Endothelial cell of umbilical vein (primary cell): ENCODE data around the gene FILIP1. TPM values are rescaled to one million over a fixed set of nuclear protein-coding genes. Genes with fewer than 3 reads are reported as not detected.

ENCODE experiments used
- BruUV-seq: library from RNA; stranded (reverse); fragments of 400-500 nt; replicated peaks from 2 replicates; lab custom pipeline; 2021; lab: Mats Ljungman, UMichigan
- CTCF ChIA-PET: fragments of 300-600, 350-600 bp; sonication (Branson Sonifier 250); formaldehyde crosslinking; loops from one replicate; lab custom pipeline; 2021; ENCODE audit warnings: antibody characterized with exemption, inconsistent platforms; lab: Charles Lee
- POLR2A ChIA-PET: fragments of 300-600, 350-600 bp; sonication (Branson Sonifier 250); formaldehyde crosslinking; loops from one replicate; lab custom pipeline; 2021; ENCODE audit warnings: antibody characterized with exemption, inconsistent platforms; lab: Charles Lee
- DNase-seq: peaks from one replicate; pipeline ENCODE4 v3.0.0-alpha.2; 2011; ENCODE audit warnings: low read depth, low spot score
- FAIRE-seq: peaks from 2 replicates; lab custom pipeline; 2011; peaks lifted over from hg19 to GRCh38; lab: Jason Lieb, UNC
- H2AFZ ChIP-seq: 2 replicates; pipeline ENCODE4 v1.6.0; 2012; ENCODE audit warnings: low read depth, low read length, control low read depth, inconsistent platforms
- H3K27ac ChIP-seq: 2 replicates; pipeline ENCODE4 v1.5.1; 2011; ENCODE audit warnings: low read depth, mild to moderate bottlenecking, control low read depth, low read length, moderate library complexity; ENCODE audit not compliant: insufficient read depth
- H3K27me3 ChIP-seq, 2 experiments: 2 replicates each; pipeline versions ENCODE4 v1.6.0 to v1.6.1; 2011; ENCODE audit warnings: low read length in 2 of 2, mixed read lengths in 1 of 2; ENCODE audit not compliant: control insufficient read depth in 2 of 2, insufficient read depth in 2 of 2
- H3K36me3 ChIP-seq, 2 experiments: 2 replicates in 1 of 2; 3 replicates in 1 of 2; pipeline ENCODE4 v1.5.1; 2011; ENCODE audit warnings: low read length in 2 of 2, mild to moderate bottlenecking in 1 of 2, moderate library complexity in 1 of 2; ENCODE audit not compliant: control insufficient read depth in 2 of 2, insufficient read depth in 2 of 2; ENCODE audit errors: extremely low read depth in 1 of 2
- H3K4me1 ChIP-seq: 3 replicates; pipeline ENCODE4 v1.5.1; 2011; ENCODE audit warnings: mild to moderate bottlenecking, low read length; ENCODE audit not compliant: control insufficient read depth, insufficient read depth; ENCODE audit errors: extremely low read depth
- H3K4me2 ChIP-seq: 2 replicates; pipeline ENCODE4 v1.6.1; 2011; ENCODE audit warnings: low read length, control low read depth, mixed read lengths; ENCODE audit not compliant: insufficient read depth
- H3K4me3 ChIP-seq, 3 experiments: fragments of 200-600 bp in 1 of 3; sonication (generic), shearing (Covaris generic) in 1 of 3; replicated peaks in 1 of 3; 2 replicates each; pipeline ENCODE4 v1.5.1; 2011 to 2016; ENCODE audit warnings: control low read depth in 3 of 3, low read length in 3 of 3, mild to moderate bottlenecking in 2 of 3, inconsistent platforms in 1 of 3, low read depth in 1 of 3, moderate library complexity in 1 of 3; ENCODE audit not compliant: insufficient read depth in 1 of 3
- H3K79me2 ChIP-seq: 2 replicates; pipeline ENCODE4 v1.6.0; 2012; ENCODE audit warnings: low read length, inconsistent platforms; ENCODE audit not compliant: control insufficient read depth, insufficient read depth
- H3K9ac ChIP-seq: replicated peaks from 2 replicates; pipeline ENCODE3; 2011; ENCODE audit warnings: low read length, control low read depth; ENCODE audit not compliant: insufficient read depth; ENCODE audit errors: extremely low read depth
- H3K9me1 ChIP-seq: replicated peaks from 3 replicates; pipeline ENCODE4 v1.6.0; 2011; ENCODE audit warnings: mild to moderate bottlenecking, low read length; ENCODE audit not compliant: control insufficient read depth, insufficient read depth; ENCODE audit errors: extremely low read depth
- H3K9me3 ChIP-seq: replicated peaks from 2 replicates; pipeline ENCODE4 v1.5.1; 2012; ENCODE audit warnings: low read length, inconsistent platforms; ENCODE audit not compliant: control insufficient read depth, insufficient read depth
- H4K20me1 ChIP-seq: replicated peaks from 2 replicates; pipeline ENCODE3; 2011; ENCODE audit warnings: mild to moderate bottlenecking, low read length; ENCODE audit not compliant: control insufficient read depth, insufficient read depth; ENCODE audit errors: extremely low read depth
- CTCF ChIP-seq, 2 donors: IDR thresholded peaks; 1 replicate in 1 of 2; 2 replicates in 1 of 2; pipeline ENCODE4 v1.5.1; 2011; ENCODE audit warnings: low read length in 2 of 2, mild to moderate bottlenecking in 2 of 2, moderate library complexity in 2 of 2, control low read depth in 1 of 2, inconsistent platforms in 1 of 2, low read depth in 1 of 2; ENCODE audit not compliant: insufficient read depth in 1 of 2; ENCODE audit errors: extremely low read depth in 1 of 2
- EZH2 ChIP-seq: IDR thresholded peaks from 2 replicates; pipeline ENCODE4 v1.6.1; 2012; ENCODE audit warnings: borderline replicate concordance, low read depth, mild to moderate bottlenecking, moderate library complexity, low read length, inconsistent platforms; ENCODE audit not compliant: severe bottlenecking
- FOS ChIP-seq: IDR thresholded peaks from 2 replicates; pipeline ENCODE4 v1.6.1; 2011; ENCODE audit warnings: mild to moderate bottlenecking, low read length, moderate library complexity, borderline replicate concordance; ENCODE audit not compliant: insufficient read depth
- GATA2 ChIP-seq: IDR thresholded peaks from 2 replicates; pipeline ENCODE4 v1.7.0; 2011; ENCODE audit warnings: low read depth, mild to moderate bottlenecking, moderate library complexity, mixed read lengths, low read length; ENCODE audit not compliant: insufficient read length, insufficient read depth
- JUN ChIP-seq: IDR thresholded peaks from 2 replicates; pipeline ENCODE4 v1.6.1; 2011; ENCODE audit warnings: borderline replicate concordance, low read depth; ENCODE audit not compliant: insufficient read length, insufficient read depth
- POLR2A ChIP-seq: IDR thresholded peaks from 2 replicates; pipeline ENCODE4 v1.6.1; 2012; ENCODE audit warnings: low read depth, mild to moderate bottlenecking, control low read depth, low read length
- POLR2AphosphoS5 ChIP-seq: IDR thresholded peaks from 2 replicates; pipeline ENCODE4 v1.6.1; 2012; ENCODE audit warnings: low read depth, mild to moderate bottlenecking, control low read depth, low read length, moderate library complexity; ENCODE audit not compliant: insufficient read depth
- dilution Hi-C: fragments of 300-500 bp; cut with MboI; formaldehyde crosslinking; loops from one replicate; pipeline ENCODE4 v1.15.0; 2019; ENCODE audit warnings: low sequenced_read_pairs; ENCODE audit not compliant: extremely low pct_ligation_motif_present
- intact Hi-C: fragments of 100-400 bp; cut with micrococcal nuclease; formaldehyde crosslinking; loops from one replicate; pipeline ENCODE4 v1.10.0; 2022
- polyA plus RNA-seq, 4 experiments: library from polyadenylated mRNA; depleted of rRNA in 3 of 4; stranded (reverse) in 3 of 4; unstranded in 1 of 4; fragments of >200 nt; gene quantifications; 2 replicates each; pipeline versions ENCODE4 v1.2.1 to v1.2.3, GENCODE V29; 2011 to 2012; ENCODE audit warnings: missing spikeins in 1 of 4
- total RNA-seq: library from RNA; stranded (reverse); gene quantifications from 2 replicates; pipeline ENCODE4 v1.2.3, GENCODE V29; 2021
- TF ChIP-seq, protein P1 (sequence below): IDR thresholded peaks from 2 replicates; pipeline ENCODE4 v1.6.1; 2011; ENCODE audit not compliant: insufficient read depth, insufficient read length

FILIP1 gene
- total and polyA plus RNA-seq, 2 donors (not counting 3 experiments of a cell fraction or from before 2014, with no cell fraction given): 2.8 to 13.7 TPM

DNA sequence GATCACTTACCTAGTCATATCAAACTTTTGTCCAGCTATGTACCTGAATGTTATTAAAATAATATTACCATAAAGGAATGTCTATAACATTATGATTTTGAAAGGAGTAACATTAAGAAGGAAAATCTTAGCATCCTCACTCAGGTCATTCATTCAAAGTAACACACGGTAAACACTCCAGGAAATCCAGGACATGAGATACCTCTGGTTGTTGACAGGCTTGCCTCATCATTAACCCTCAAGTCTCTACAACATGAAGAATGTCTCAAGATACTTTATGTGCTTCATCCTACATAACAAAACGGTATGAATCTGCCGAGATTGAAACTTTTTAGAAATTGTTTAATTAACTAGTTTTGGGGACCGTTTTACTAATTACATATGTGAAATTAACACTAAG lies 690 bp upstream of the FILIP1 start:
- ChIA-PET POLR2A (no interaction called here), CTCF (no interaction called here)
- peaks cover 21% of the 10 kb centered on the region for H3K4me1 ChIP-seq
- H3K79me2 ChIP-seq: no peaks in the 10 kb centered on the region
- FAIRE-seq: no peak
- no TSS peak for BruUV-seq
- H2AFZ ChIP-seq: no peak overlapping the region
- H3K4me2 ChIP-seq: no peak overlapping the region
- H3K27ac ChIP-seq: no peak overlapping the region
- H3K9me3 ChIP-seq: no peaks in the 10 kb centered on the region
- no peak overlapping the region for H3K9ac ChIP-seq
- dilution Hi-C loops: no loop called here
- no peak for TF ChIP-seq POLR2AphosphoS5
- TF ChIP-seq EZH2: no peak
- no peak for TF ChIP-seq POLR2A
- TF ChIP-seq GATA2: no peak
- no peak for TF ChIP-seq CTCF (IDR thresholded peaks at IDR 0.05; ENCODE audit: extremely low read depth in 1 of 2, insufficient read depth in 1 of 2, low read depth in 1 of 2, low read length in 2 of 2)
- TF ChIP-seq JUN: no peak
- TF ChIP-seq, protein P1, sequence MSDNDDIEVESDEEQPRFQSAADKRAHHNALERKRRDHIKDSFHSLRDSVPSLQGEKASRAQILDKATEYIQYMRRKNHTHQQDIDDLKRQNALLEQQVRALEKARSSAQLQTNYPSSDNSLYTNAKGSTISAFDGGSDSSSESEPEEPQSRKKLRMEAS: no peak
- no peak for TF ChIP-seq FOS
- no peaks in the 10 kb centered on the region for H3K36me3 ChIP-seq
- no peak for DNase-seq
- intact Hi-C loops: loop anchor here (10.0 kb wide), 1 partner anchor 1909 kb away; no protein-coding TSS in a partner anchor
- no peaks in the 10 kb centered on the region for H3K27me3 ChIP-seq
- H3K4me3 ChIP-seq: no peak overlapping the region
- no peaks in the 10 kb centered on the region for H4K20me1 ChIP-seq
- no peaks in the 10 kb centered on the region for H3K9me1 ChIP-seq
